Lung (tissue), 12 donors: Measurements from ENCODE around the gene RTL1. TPM values are rescaled to one million over a fixed set of nuclear protein-coding genes. Genes with fewer than 3 reads are reported as not detected.
A peak's percentile ranks its signal among the peaks of the same experiment; 100 is the strongest.

Experiments used
- ATAC-seq: fragments of 200-7000 bp; cut with Tn5 transposase; one replicate; pipeline ENCODE4 v1.9.1; 2020; ENCODE audit warnings: moderate number of reproducible peaks; ENCODE audit not compliant: insufficient read depth, low FRiP score
- DNase-seq, 3 donors: peaks; one replicate each; pipeline ENCODE4 v3.0.0-alpha.2; 2013 to 2017
- H3K27ac ChIP-seq, 2 donors: one replicate each; pipeline ENCODE4 v1.5.1; 2013; ENCODE audit warnings: mild to moderate bottlenecking in 2 of 2, moderate library complexity in 2 of 2, control low read depth in 1 of 2, inconsistent platforms in 1 of 2, low read depth in 1 of 2, low read length in 1 of 2
- H3K27me3 ChIP-seq, 3 donors: one replicate each; pipeline ENCODE4 v1.5.1; 2013; ENCODE audit warnings: low read length in 2 of 3; ENCODE audit not compliant: control insufficient read depth in 3 of 3, insufficient read depth in 3 of 3
- H3K36me3 ChIP-seq, 4 donors: one replicate each; pipeline ENCODE4 v1.5.1; 2013; ENCODE audit warnings: low read length in 4 of 4, mild to moderate bottlenecking in 1 of 4, moderate library complexity in 1 of 4; ENCODE audit not compliant: control insufficient read depth in 4 of 4, insufficient read depth in 4 of 4
- H3K4me1 ChIP-seq, 5 donors: one replicate each; pipeline ENCODE4 v1.5.1; 2013; ENCODE audit warnings: low read length in 5 of 5, mild to moderate bottlenecking in 2 of 5, moderate library complexity in 1 of 5; ENCODE audit not compliant: control insufficient read depth in 5 of 5, insufficient read depth in 5 of 5
- H3K4me3 ChIP-seq: one replicate; pipeline ENCODE4 v1.5.1; 2013; ENCODE audit warnings: mild to moderate bottlenecking, control low read depth, moderate library complexity
- H3K9ac ChIP-seq, 2 donors: one replicate each; pipeline ENCODE4 v1.5.1; 2013; ENCODE audit warnings: low read length in 2 of 2, control low read depth in 1 of 2; ENCODE audit not compliant: insufficient read depth in 1 of 2
- H3K9me3 ChIP-seq, 4 donors: one replicate each; pipeline ENCODE4 v1.5.1; 2013; ENCODE audit warnings: low read length in 3 of 4, mild to moderate bottlenecking in 1 of 4, moderate library complexity in 1 of 4; ENCODE audit not compliant: control insufficient read depth in 4 of 4, insufficient read depth in 3 of 4
- CTCF ChIP-seq: IDR thresholded peaks from 2 replicates; pipeline ENCODE4 v1.5.1; 2012; ENCODE audit warnings: mild to moderate bottlenecking; ENCODE audit errors: control extremely low read depth, extremely low read depth
- WGBS, 2 donors: extraction: QIAGEN DNeasy Blood & Tissue Kit; methylation state at CpG; one replicate each; pipeline ENCODE4 v1.1.7; 2013; 5-methylcytosine and 5-hydroxymethylcytosine counted together
- polyA plus RNA-seq, 2 donors: library from polyadenylated mRNA; stranded (reverse); fragments of 200-250 nt; gene quantifications; one replicate each; pipeline ENCODE4 v1.2.1, GENCODE V29; 2013
- total RNA-seq, 2 donors: library from RNA; depleted of rRNA in 1 of 2; stranded (reverse); fragments of >200 nt in 1 of 2; gene quantifications; one replicate each; pipeline ENCODE4 v1.2.1, GENCODE V29; 2014 to 2021
- donor health status: control.
- donor health status: control.
- donor health status: Bipolar disorder and iron deficiency.
- donor health status: healthy.
- donor health status: DM: yes; HTN: yes; CAD: no.

The RTL1 gene
- total and polyA plus RNA-seq, 4 donors = 0.02 to 0.09 TPM; not detected in 2

GRCh38 chr14:100892496-100893227, 10.9 kb downstream of the RTL1 start:
- Histone ChIP-seq H3K9me3 (no peaks in the 10 kb centered on the region), H3K27ac (no peak overlapping the region), H3K9ac (no peak overlapping the region), H3K4me3 (no peak overlapping the region), H3K27me3 (peaks cover 0 to 12% (median 0%) of the 10 kb centered on the region in 3 donors), H3K4me1 (peaks cover 0 to 9% (median 0%) of the 10 kb centered on the region in 5 donors), H3K36me3 (peaks cover 0 to 7% (median 0%) of the 10 kb centered on the region in 4 donors)
- DNase-seq (no peak), ATAC-seq (no peak)
- TF ChIP-seq CTCF = no peak
- WGBS, 2 donors = 83 to 92% methylated on average over 17 of the region's 17 CpGs

- WGBS, 2 donors = 91 to 97% methylated on average over 13 of the region's 13 CpGs
- no peak overlapping the region for H3K4me3 ChIP-seq
- no peak for ATAC-seq
- H3K27ac ChIP-seq = no peak overlapping the region
- peaks cover 0 to 7% (median 0%) of the 10 kb centered on the region in 4 donors for H3K36me3 ChIP-seq
- TF ChIP-seq CTCF = no peak
- DNase-seq = peak in 1 of 3 donors; percentile 6
- H3K9me3 ChIP-seq = no peaks in the 10 kb centered on the region
- H3K4me1 ChIP-seq = peaks cover 0 to 3% (median 0%) of the 10 kb centered on the region in 5 donors
- H3K9ac ChIP-seq = no peak overlapping the region
- peaks cover 0 to 8% (median 0%) of the 10 kb centered on the region in 3 donors for H3K27me3 ChIP-seq
Measured at GRCh38 chr14:100891501-100892445, 11.7 kb downstream of the RTL1 start.

- H3K9ac ChIP-seq = no peak overlapping the region
- H3K4me3 ChIP-seq = no peak overlapping the region
- whole genome bisulfite sequencing, 2 donors = 89 to 92% methylated on average over 10 of the region's 10 CpGs
- no peaks in the 10 kb centered on the region for H3K9me3 ChIP-seq
- H3K27ac ChIP-seq = no peak overlapping the region
- no peak for TF ChIP-seq CTCF
- ATAC-seq (no peak), DNase-seq (no peak)
- no peaks in the 10 kb centered on the region for H3K4me1 ChIP-seq
- peaks cover 0 to 7% (median 0%) of the 10 kb centered on the region in 4 donors for H3K36me3 ChIP-seq
- H3K27me3 ChIP-seq = peaks cover 0 to 4% (median 0%) of the 10 kb centered on the region in 3 donors
Measured at GRCh38 chr14:100891051-100891450, 12.5 kb downstream of the RTL1 start.
